ENCODE results near the gene VWA8. TPM values are rescaled to one million over a fixed set of nuclear protein-coding genes. Genes with fewer than 3 reads are reported as not detected.

The VWA8 gene
- total RNA-seq, 2 experiments from 2014 or later: 21.7 to 26.2 TPM

GRCh38 chr13:41608111-41608838 lies 352.6 kb downstream of the VWA8 start:
- ATAC-seq (no peak), DNase-seq (no peak)
- Mint-ChIP-seq H3K27ac (no peak overlapping the region), H3K4me1 (no peaks in the 10 kb centered on the region), H3K9me3 (ENCODE audit: low read depth) (no peaks in the 10 kb centered on the region), H3K4me3 (no peak overlapping the region), H3K27me3 (no peaks in the 10 kb centered on the region), H3K36me3 (ENCODE audit: low read depth) (peaks cover 40% of the 10 kb centered on the region)
- ChIA-PET CTCF (interaction anchor here (0.6 to 1.5 kb wide), 2 partner anchors 217 to 618 kb away, joined by 3 read pairs; no protein-coding TSS in a partner anchor), POLR2A (no interaction called here)
- intact Hi-C loops (cut with DNase I, micrococcal nuclease): no loop called here

- ChIA-PET POLR2A (no interaction called here), CTCF (interaction anchor here (0.5 kb wide), 1 partner anchor 328 kb away, joined by 3 read pairs; no protein-coding TSS in a partner anchor)
- Mint-ChIP-seq H3K9me3 (ENCODE audit: low read depth) (no peaks in the 10 kb centered on the region), H3K4me3 (no peak overlapping the region), H3K4me1 (no peaks in the 10 kb centered on the region), H3K27ac (no peak overlapping the region), H3K27me3 (no peaks in the 10 kb centered on the region), H3K36me3 (ENCODE audit: low read depth) (peaks cover 42% of the 10 kb centered on the region)
- intact Hi-C loops (cut with DNase I, micrococcal nuclease): no loop called here
- ATAC-seq (no peak), DNase-seq (no peak)
These were observed 354.3 kb downstream of the VWA8 start for GRCh38 chr13:41606646-41607045.

- ChIA-PET POLR2A (no interaction called here), CTCF (interaction anchor here (0.8 to 1.4 kb wide), 3 partner anchors 10 to 146 kb away, joined by 3 read pairs; no protein-coding TSS in a partner anchor)
These were observed 355.3 kb downstream of the VWA8 start for GRCh38 chr13:41605319-41606285.

GRCh38 chr13:41603917-41604316 lies 357.0 kb downstream of the VWA8 start:
- Mint-ChIP-seq H3K4me1 (no peaks in the 10 kb centered on the region), H3K27ac (no peak overlapping the region), H3K36me3 (ENCODE audit: low read depth) (peaks cover 33% of the 10 kb centered on the region), H3K27me3 (no peaks in the 10 kb centered on the region), H3K9me3 (ENCODE audit: low read depth) (no peaks in the 10 kb centered on the region), H3K4me3 (no peak overlapping the region)
- ChIA-PET CTCF (no interaction called here), POLR2A (no interaction called here)
- peak; percentile 71 for ATAC-seq
- intact Hi-C loops (cut with DNase I, micrococcal nuclease): no loop called here
- peak; percentile 8 for DNase-seq

More at GRCh38 chr13:41605319-41606285, 355.3 kb downstream of the VWA8 start:
- ATAC-seq (no peak), DNase-seq (no peak)
- H3K27ac Mint-ChIP-seq: no peak overlapping the region
- intact Hi-C loops (cut with DNase I, micrococcal nuclease): no loop called here
- no peaks in the 10 kb centered on the region for H3K27me3 Mint-ChIP-seq
- H3K4me3 Mint-ChIP-seq: no peak overlapping the region
- peaks cover 42% of the 10 kb centered on the region for H3K36me3 Mint-ChIP-seq (ENCODE audit: low read depth)
- no peaks in the 10 kb centered on the region for H3K9me3 Mint-ChIP-seq (ENCODE audit: low read depth)
- H3K4me1 Mint-ChIP-seq: no peaks in the 10 kb centered on the region

- ChIA-PET POLR2A (no interaction called here), CTCF (no interaction called here)
- Mint-ChIP-seq H3K36me3 (ENCODE audit: low read depth) (peaks cover 30% of the 10 kb centered on the region), H3K9me3 (ENCODE audit: low read depth) (no peaks in the 10 kb centered on the region), H3K4me1 (peaks cover 4% of the 10 kb centered on the region), H3K4me3 (no peak overlapping the region), H3K27ac (no peak overlapping the region), H3K27me3 (no peaks in the 10 kb centered on the region)
- intact Hi-C loops (cut with DNase I, micrococcal nuclease): no loop called here
- DNase-seq (no peak), ATAC-seq (no peak)
These were observed 359.0 kb downstream of the VWA8 start for GRCh38 chr13:41601718-41602445.

GRCh38 chr13:41599619-41600018 lies 361.3 kb downstream of the VWA8 start:
- POLR2A ChIA-PET: no interaction called here
- no peaks in the 10 kb centered on the region for H3K9me3 Mint-ChIP-seq (ENCODE audit: low read depth)
- H3K36me3 Mint-ChIP-seq (ENCODE audit: low read depth): peaks cover 17% of the 10 kb centered on the region
- peaks cover 7% of the 10 kb centered on the region for H3K4me1 Mint-ChIP-seq
- intact Hi-C loops (cut with DNase I, micrococcal nuclease): no loop called here
- CTCF ChIA-PET: interaction anchor here (0.6 kb wide), 1 partner anchor 446 kb away, joined by 3 read pairs; no protein-coding TSS in a partner anchor
- H3K27me3 Mint-ChIP-seq: no peaks in the 10 kb centered on the region
- no peak for ATAC-seq
- no peak for DNase-seq
- H3K4me3 Mint-ChIP-seq: no peak overlapping the region
- no peak overlapping the region for H3K27ac Mint-ChIP-seq

GRCh38 chr13:41597348-41598041 lies 363.4 kb downstream of the VWA8 start:
- no peak for DNase-seq
- no peaks in the 10 kb centered on the region for H3K9me3 Mint-ChIP-seq (ENCODE audit: low read depth)
- intact Hi-C loops (cut with DNase I, micrococcal nuclease): no loop called here
- H3K27me3 Mint-ChIP-seq: no peaks in the 10 kb centered on the region
- no peak for ATAC-seq
- POLR2A ChIA-PET: no interaction called here
- no peak overlapping the region for H3K27ac Mint-ChIP-seq
- peaks cover 7% of the 10 kb centered on the region for H3K4me1 Mint-ChIP-seq
- CTCF ChIA-PET: no interaction called here
- peaks cover 10% of the 10 kb centered on the region for H3K36me3 Mint-ChIP-seq (ENCODE audit: low read depth)
- H3K4me3 Mint-ChIP-seq: no peak overlapping the region

GRCh38 chr13:41596190-41596589 lies 364.7 kb downstream of the VWA8 start:
- ATAC-seq (no peak), DNase-seq (no peak)
- H3K27me3 Mint-ChIP-seq: no peaks in the 10 kb centered on the region
- H3K4me3 Mint-ChIP-seq: no peak overlapping the region
- H3K9me3 Mint-ChIP-seq (ENCODE audit: low read depth): no peaks in the 10 kb centered on the region
- ChIA-PET POLR2A (no interaction called here), CTCF (interaction anchor here (0.9 kb wide), 1 partner anchor 10 kb away, joined by 3 read pairs; no protein-coding TSS in a partner anchor)
- H3K27ac Mint-ChIP-seq: no peak overlapping the region
- peaks cover 9% of the 10 kb centered on the region for H3K36me3 Mint-ChIP-seq (ENCODE audit: low read depth)
- intact Hi-C loops (cut with DNase I, micrococcal nuclease): no loop called here
- peaks cover 7% of the 10 kb centered on the region for H3K4me1 Mint-ChIP-seq

GRCh38 chr13:41595298-41595697 lies 365.6 kb downstream of the VWA8 start:
- Mint-ChIP-seq H3K4me3 (no peak overlapping the region), H3K4me1 (peaks cover 7% of the 10 kb centered on the region), H3K27me3 (no peaks in the 10 kb centered on the region), H3K9me3 (ENCODE audit: low read depth) (no peaks in the 10 kb centered on the region), H3K36me3 (ENCODE audit: low read depth) (peaks cover 8% of the 10 kb centered on the region), H3K27ac (no peak overlapping the region)
- POLR2A ChIA-PET: no interaction called here
- DNase-seq: no peak
- no peak for ATAC-seq
- intact Hi-C loops (cut with DNase I, micrococcal nuclease): no loop called here
- CTCF ChIA-PET: no interaction called here

GRCh38 chr13:41590643-41591042 lies 370.3 kb downstream of the VWA8 start:
- intact Hi-C loops (cut with DNase I, micrococcal nuclease): no loop called here
- H3K27ac Mint-ChIP-seq: no peak overlapping the region
- no peak for ATAC-seq
- POLR2A ChIA-PET: no interaction called here
- H3K27me3 Mint-ChIP-seq: no peaks in the 10 kb centered on the region
- no peaks in the 10 kb centered on the region for H3K9me3 Mint-ChIP-seq (ENCODE audit: low read depth)
- no peak for DNase-seq
- H3K4me1 Mint-ChIP-seq: peaks cover 11% of the 10 kb centered on the region
- H3K36me3 Mint-ChIP-seq (ENCODE audit: low read depth): peaks cover 21% of the 10 kb centered on the region
- CTCF ChIA-PET: interaction anchor here (1.2 to 1.4 kb wide), 2 partner anchors 44 to 131 kb away, joined by 3 to 4 read pairs; no protein-coding TSS in a partner anchor
- H3K4me3 Mint-ChIP-seq: no peak overlapping the region

- no peaks in the 10 kb centered on the region for H3K27me3 Mint-ChIP-seq
- ChIA-PET POLR2A (no interaction called here), CTCF (interaction anchor here (1.2 to 1.4 kb wide), 2 partner anchors 45 to 131 kb away, joined by 3 to 4 read pairs; no protein-coding TSS in a partner anchor)
- intact Hi-C loops (cut with DNase I, micrococcal nuclease): no loop called here
- H3K9me3 Mint-ChIP-seq (ENCODE audit: low read depth): no peaks in the 10 kb centered on the region
- no peak overlapping the region for H3K4me3 Mint-ChIP-seq
- peaks cover 22% of the 10 kb centered on the region for H3K36me3 Mint-ChIP-seq (ENCODE audit: low read depth)
- DNase-seq (no peak), ATAC-seq (no peak)
- H3K4me1 Mint-ChIP-seq: peaks cover 11% of the 10 kb centered on the region
- H3K27ac Mint-ChIP-seq: no peak overlapping the region
These were observed 370.8 kb downstream of the VWA8 start for GRCh38 chr13:41590122-41590521.
